Natural killer cell (primary cell): Measurements from ENCODE around the gene TLX1. TPM values are rescaled to one million over a fixed set of nuclear protein-coding genes. Genes with fewer than 3 reads are reported as not detected.

Experiments used
- ATAC-seq, 3 donors: fragments of 150-1000 bp in 2 of 3; fragments of 200-7000 bp in 1 of 3; cut with Tn5 transposase; 1 replicate in 1 of 3; 2 replicates in 2 of 3; pipeline ENCODE4 v1.10.0; 2021; ENCODE audit warnings: mild to moderate bottlenecking in 2 of 3, moderate library complexity in 2 of 3
- DNase-seq, 2 donors: peaks; one replicate each; pipeline versions ENCODE4 v3.0.0 to v3.0.0-alpha.2; 2013 to 2021; ENCODE audit warnings: mixed read lengths in 1 of 2
- H3K27ac ChIP-seq: one replicate; pipeline ENCODE4 v1.5.1; 2013; ENCODE audit warnings: mild to moderate bottlenecking, low read length
- H3K27me3 ChIP-seq: one replicate; pipeline ENCODE4 v1.6.1; 2013; ENCODE audit warnings: low read length; ENCODE audit not compliant: control insufficient read depth, insufficient read depth
- H3K36me3 ChIP-seq: one replicate; pipeline ENCODE4 v1.6.1; 2013; ENCODE audit warnings: low read length; ENCODE audit not compliant: control insufficient read depth, insufficient read depth
- H3K4me1 ChIP-seq: one replicate; pipeline ENCODE4 v1.6.1; 2013; ENCODE audit warnings: low read length; ENCODE audit not compliant: control insufficient read depth, insufficient read depth
- H3K4me3 ChIP-seq: one replicate; pipeline ENCODE4 v1.5.1; 2013; ENCODE audit warnings: low read length
- H3K9me3 ChIP-seq: one replicate; pipeline ENCODE4 v1.6.1; 2013; ENCODE audit warnings: low read length; ENCODE audit not compliant: control insufficient read depth, insufficient read depth
- H3K27ac Mint-ChIP-seq, 2 donors: one replicate each; pipeline ENCODE4 v1.8.0; 2022; ENCODE audit warnings: mild to moderate bottlenecking in 2 of 2, mixed read lengths in 2 of 2, moderate library complexity in 1 of 2
- H3K27me3 Mint-ChIP-seq, 2 donors: one replicate each; pipeline ENCODE4 v1.8.0; 2022; ENCODE audit warnings: low read depth in 2 of 2, mixed read lengths in 2 of 2
- H3K36me3 Mint-ChIP-seq: one replicate; pipeline ENCODE4 v1.8.0; 2022; ENCODE audit warnings: mixed read lengths
- H3K4me1 Mint-ChIP-seq, 2 donors: one replicate each; pipeline ENCODE4 v1.8.0; 2022; ENCODE audit warnings: mixed read lengths in 2 of 2
- H3K4me3 Mint-ChIP-seq: one replicate; pipeline ENCODE4 v1.8.0; 2022; ENCODE audit warnings: mild to moderate bottlenecking, moderate library complexity, mixed read lengths
- H3K9me3 Mint-ChIP-seq, 2 donors: one replicate each; pipeline ENCODE4 v1.8.0; 2022; ENCODE audit warnings: mixed read lengths in 2 of 2
- WGBS: methylation state at CpG from one replicate; pipeline ENCODE4 v1.1.7; 2013; ENCODE audit warnings: missing lambda C conversion rate; ENCODE audit not compliant: insufficient coverage; 5-methylcytosine and 5-hydroxymethylcytosine counted together
- intact Hi-C: fragments of 100-400 bp; cut with micrococcal nuclease; formaldehyde crosslinking; loops from one replicate; pipeline ENCODE4 v1.14.2; 2022
- total RNA-seq, 4 donors: library from RNA; stranded (reverse); fragments of 120-200 nt in 1 of 4; gene quantifications; one replicate each; pipeline versions ENCODE4 v1.2.3 to v1.2.4, GENCODE V29; 2013 to 2022
- TF ChIP-seq, protein P1 (sequence below): fragments of 200-600 bp; IDR thresholded peaks from one replicate; pipeline ENCODE4 v1.8.0; 2022; ENCODE audit warnings: antibody characterized with exemption

TLX1 gene
- total RNA-seq, 3 donors from 2014 or later (not counting 1 experiment from before 2014, with no cell fraction given), result not detected

DNA sequence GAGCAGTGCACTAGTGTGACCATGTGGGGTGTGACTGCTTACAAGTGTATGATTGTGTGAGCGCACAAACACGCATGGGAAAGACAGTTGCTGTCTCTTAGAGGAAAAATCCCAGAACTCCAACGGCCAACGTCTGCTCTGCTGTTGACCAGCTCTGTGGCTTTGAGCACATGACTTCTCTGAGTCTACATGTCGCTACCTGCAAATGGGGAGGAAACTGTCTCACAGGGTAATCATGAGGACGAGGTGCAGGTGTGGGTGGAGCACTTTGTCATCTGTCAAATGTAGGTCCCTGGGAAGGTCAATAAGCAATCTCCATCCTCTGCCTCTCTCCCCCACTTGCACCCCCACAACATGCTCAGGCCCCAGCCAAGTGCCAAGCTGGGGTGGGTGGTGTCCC lies 31.2 kb upstream of the TLX1 start:
- Mint-ChIP-seq H3K4me3 (no peak overlapping the region), H3K36me3 (no peaks in the 10 kb centered on the region), H3K27me3 (peaks cover 33 to 55% of the 10 kb centered on the region in 2 donors), H3K4me1 (peaks cover 0 to 4% of the 10 kb centered on the region in 2 donors), H3K27ac (no peak overlapping the region), H3K9me3 (no peaks in the 10 kb centered on the region)
- Histone ChIP-seq H3K27me3 (no peaks in the 10 kb centered on the region), H3K4me3 (no peak overlapping the region), H3K4me1 (no peaks in the 10 kb centered on the region), H3K9me3 (no peaks in the 10 kb centered on the region), H3K36me3 (no peaks in the 10 kb centered on the region), H3K27ac (no peak overlapping the region)
- WGBS, result 66% methylated on average over 6 of the region's 6 CpGs
- intact Hi-C loops, result no loop called here
- TF ChIP-seq, protein P1, sequence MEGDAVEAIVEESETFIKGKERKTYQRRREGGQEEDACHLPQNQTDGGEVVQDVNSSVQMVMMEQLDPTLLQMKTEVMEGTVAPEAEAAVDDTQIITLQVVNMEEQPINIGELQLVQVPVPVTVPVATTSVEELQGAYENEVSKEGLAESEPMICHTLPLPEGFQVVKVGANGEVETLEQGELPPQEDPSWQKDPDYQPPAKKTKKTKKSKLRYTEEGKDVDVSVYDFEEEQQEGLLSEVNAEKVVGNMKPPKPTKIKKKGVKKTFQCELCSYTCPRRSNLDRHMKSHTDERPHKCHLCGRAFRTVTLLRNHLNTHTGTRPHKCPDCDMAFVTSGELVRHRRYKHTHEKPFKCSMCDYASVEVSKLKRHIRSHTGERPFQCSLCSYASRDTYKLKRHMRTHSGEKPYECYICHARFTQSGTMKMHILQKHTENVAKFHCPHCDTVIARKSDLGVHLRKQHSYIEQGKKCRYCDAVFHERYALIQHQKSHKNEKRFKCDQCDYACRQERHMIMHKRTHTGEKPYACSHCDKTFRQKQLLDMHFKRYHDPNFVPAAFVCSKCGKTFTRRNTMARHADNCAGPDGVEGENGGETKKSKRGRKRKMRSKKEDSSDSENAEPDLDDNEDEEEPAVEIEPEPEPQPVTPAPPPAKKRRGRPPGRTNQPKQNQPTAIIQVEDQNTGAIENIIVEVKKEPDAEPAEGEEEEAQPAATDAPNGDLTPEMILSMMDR, result no peak
- DNase-seq (no peak), ATAC-seq (no peak)

DNA sequence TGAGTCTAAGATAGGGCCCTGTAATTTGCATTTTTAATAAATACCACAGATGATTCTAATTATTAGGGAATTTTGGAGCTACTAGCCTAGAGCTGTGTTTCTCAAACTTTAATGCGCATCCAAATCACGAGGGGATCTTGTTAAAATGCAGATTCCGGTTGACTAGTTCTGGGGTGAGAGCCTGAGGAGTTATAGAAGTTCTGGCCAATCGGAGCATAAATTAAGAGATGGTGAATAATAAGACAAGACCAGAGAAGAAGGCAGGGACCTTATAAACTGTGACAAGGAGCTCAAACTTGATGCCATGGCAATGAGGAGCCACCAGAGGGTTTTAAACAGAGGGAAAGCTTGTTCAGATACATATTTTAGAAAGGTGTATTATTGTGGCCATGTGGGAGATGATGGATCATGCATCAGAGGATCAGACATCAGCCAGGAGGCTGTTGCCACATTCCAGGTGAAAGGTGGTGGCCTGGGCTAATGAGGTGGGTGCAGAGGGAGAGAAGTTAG lies 29.7 kb upstream of the TLX1 start:
- Mint-ChIP-seq H3K27ac (no peak overlapping the region), H3K4me3 (no peak overlapping the region), H3K36me3 (no peaks in the 10 kb centered on the region), H3K27me3 (peaks cover 29 to 52% of the 10 kb centered on the region in 2 donors), H3K9me3 (no peaks in the 10 kb centered on the region), H3K4me1 (no peaks in the 10 kb centered on the region)
- Histone ChIP-seq H3K4me1 (no peaks in the 10 kb centered on the region), H3K27me3 (no peaks in the 10 kb centered on the region), H3K4me3 (no peak overlapping the region), H3K9me3 (no peaks in the 10 kb centered on the region), H3K36me3 (no peaks in the 10 kb centered on the region), H3K27ac (no peak overlapping the region)
- 79% methylated on average over 4 of the region's 4 CpGs for WGBS
- no peak for ATAC-seq
- TF ChIP-seq, protein P1, result no peak
- intact Hi-C loops, result no loop called here
- DNase-seq, result no peak

DNA sequence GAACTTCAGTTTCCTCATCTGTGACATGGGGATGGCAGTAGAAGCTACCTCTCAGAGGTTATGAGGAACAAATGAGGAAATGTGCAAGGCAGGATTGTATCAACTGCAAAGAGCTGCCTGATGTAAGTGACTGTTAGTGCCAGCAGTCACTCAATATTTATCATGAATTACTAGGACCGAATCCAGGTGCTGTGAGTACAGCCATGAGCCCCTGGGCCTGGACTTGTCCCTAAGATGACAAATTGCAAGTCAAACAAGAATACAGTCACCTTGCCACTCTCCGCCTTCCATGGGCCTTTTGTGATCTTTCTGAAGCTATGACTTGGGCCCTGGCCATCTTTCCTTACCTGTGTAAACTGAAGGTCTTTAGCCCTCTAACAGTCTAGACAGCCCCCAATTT lies 27.7 kb upstream of the TLX1 start:
- no peak overlapping the region for H3K27ac ChIP-seq
- no peaks in the 10 kb centered on the region for H3K4me1 ChIP-seq
- ATAC-seq (no peak), DNase-seq (no peak)
- TF ChIP-seq, protein P1, result no peak
- Mint-ChIP-seq H3K27me3 (peaks cover 32 to 63% of the 10 kb centered on the region in 2 donors), H3K27ac (no peak overlapping the region), H3K4me1 (no peaks in the 10 kb centered on the region), H3K36me3 (no peaks in the 10 kb centered on the region), H3K9me3 (no peaks in the 10 kb centered on the region), H3K4me3 (no peak overlapping the region)
- H3K27me3 ChIP-seq, result no peaks in the 10 kb centered on the region
- H3K4me3 ChIP-seq, result no peak overlapping the region
- intact Hi-C loops, result no loop called here
- H3K36me3 ChIP-seq, result no peaks in the 10 kb centered on the region
- no peaks in the 10 kb centered on the region for H3K9me3 ChIP-seq
- WGBS, result 72% methylated on average over 2 of the region's 2 CpGs

DNA sequence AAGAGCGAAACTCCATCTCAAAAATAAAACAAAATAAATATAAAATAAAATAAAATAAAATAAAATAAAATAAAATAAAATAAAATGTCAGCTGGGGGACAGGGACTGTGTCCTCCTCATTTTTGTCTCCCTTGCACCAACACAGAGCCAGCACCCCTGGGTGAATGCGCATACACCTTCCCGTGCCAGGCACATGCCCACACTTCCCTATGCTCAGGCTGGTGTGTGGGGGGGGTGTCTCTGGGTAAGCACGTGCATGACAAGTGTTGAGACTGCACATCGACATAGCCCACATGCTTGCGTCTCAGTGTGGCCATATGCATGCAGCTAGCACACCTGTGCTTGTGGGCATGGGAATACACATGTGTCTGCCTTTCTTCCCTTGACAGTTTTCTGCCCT lies 24.7 kb upstream of the TLX1 start:
- Mint-ChIP-seq H3K36me3 (no peaks in the 10 kb centered on the region), H3K4me3 (no peak overlapping the region), H3K4me1 (no peaks in the 10 kb centered on the region), H3K27me3 (peaks cover 37 to 47% of the 10 kb centered on the region in 2 donors), H3K9me3 (no peaks in the 10 kb centered on the region), H3K27ac (no peak overlapping the region)
- ATAC-seq, result no peak
- H3K9me3 ChIP-seq, result no peaks in the 10 kb centered on the region
- no peak for DNase-seq
- intact Hi-C loops, result no loop called here
- 59% methylated on average over 3 of the region's 6 CpGs for WGBS
- no peaks in the 10 kb centered on the region for H3K27me3 ChIP-seq
- no peaks in the 10 kb centered on the region for H3K4me1 ChIP-seq
- H3K27ac ChIP-seq, result no peak overlapping the region
- H3K4me3 ChIP-seq, result no peak overlapping the region
- TF ChIP-seq, protein P1, result no peak
- H3K36me3 ChIP-seq, result no peaks in the 10 kb centered on the region
